ENCODE data around the gene CES2. TPM values are rescaled to one million over a fixed set of nuclear protein-coding genes. Genes with fewer than 3 reads are reported as not detected.

Gene CES2
- total and polyA plus RNA-seq, 9 of the 15 experiments (the other 6 are each of a cell fraction or from before 2014, with no cell fraction given) = 2.2 to 37.9 (median 24.4) TPM

DNA sequence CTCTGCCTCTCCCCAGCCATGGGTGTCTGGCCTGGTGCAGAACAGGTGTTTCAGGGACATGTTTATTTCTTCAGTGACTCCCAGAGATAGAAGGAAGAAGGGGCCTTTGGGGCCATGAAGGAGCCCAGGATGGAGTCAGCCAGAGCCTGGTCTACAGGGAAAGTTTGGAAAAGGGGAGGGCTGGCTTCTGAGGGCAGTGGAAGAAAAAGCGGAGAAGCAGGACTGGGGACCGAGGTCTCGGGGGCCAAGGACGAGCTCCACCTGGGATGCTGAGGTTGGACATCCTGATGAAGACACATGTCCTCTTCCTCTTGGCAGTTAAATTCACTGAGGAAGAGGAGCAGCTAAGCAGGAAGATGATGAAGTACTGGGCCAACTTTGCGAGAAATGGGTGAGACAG, 7.7 kb downstream of the CES2 start:
- ChIA-PET POLR2A (interaction anchor here (0.6 to 1.1 kb wide), 6 partner anchors 10 to 260 kb away, joined by 3 read pairs; no protein-coding TSS in a partner anchor), CTCF (ENCODE audit: low intra/inter-chr PET ratio) (interaction anchor here (0.7 to 1.0 kb wide), 2 partner anchors 11 to 167 kb away, joined by 3 read pairs; partner anchors contain the start of gene PHAF1)
- TF ChIP-seq NBN (IDR thresholded peaks at IDR 0.05; ENCODE audit: low read depth) = no peak
- TF ChIP-seq POLR2H (tag; IDR thresholded peaks at IDR 0.05; ENCODE audit: low read depth) = no peak
- TF ChIP-seq, protein P1, sequence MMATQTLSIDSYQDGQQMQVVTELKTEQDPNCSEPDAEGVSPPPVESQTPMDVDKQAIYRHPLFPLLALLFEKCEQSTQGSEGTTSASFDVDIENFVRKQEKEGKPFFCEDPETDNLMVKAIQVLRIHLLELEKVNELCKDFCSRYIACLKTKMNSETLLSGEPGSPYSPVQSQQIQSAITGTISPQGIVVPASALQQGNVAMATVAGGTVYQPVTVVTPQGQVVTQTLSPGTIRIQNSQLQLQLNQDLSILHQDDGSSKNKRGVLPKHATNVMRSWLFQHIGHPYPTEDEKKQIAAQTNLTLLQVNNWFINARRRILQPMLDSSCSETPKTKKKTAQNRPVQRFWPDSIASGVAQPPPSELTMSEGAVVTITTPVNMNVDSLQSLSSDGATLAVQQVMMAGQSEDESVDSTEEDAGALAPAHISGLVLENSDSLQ (IDR thresholded peaks at IDR 0.05) = no peak
- no TSS peak for BruUV-seq (replicated peaks)
- no peaks in the 10 kb centered on the region for H4K20me1 ChIP-seq (replicated peaks; ENCODE audit: control insufficient read depth, insufficient read depth, low read length)
- no peaks in the 10 kb centered on the region for H3K79me2 ChIP-seq (ENCODE audit: control insufficient read depth, insufficient read depth, low read length)
- WGBS (ENCODE audit: insufficient coverage, low coverage, missing lambda C conversion rate) = 92% methylated on average over 5 of the region's 5 CpGs
- no peak overlapping the region for H3K4me3 ChIP-seq
- H3K9ac ChIP-seq (ENCODE audit: insufficient read depth in 1 of 2, low read depth in 2 of 2, low read length in 2 of 2) = no peak overlapping the region
- DNase-seq (ENCODE audit: extremely low read depth in 1 of 4, low spot score in 3 of 4) (no peak), FAIRE-seq (no peak), ATAC-seq (no peak)
- H3K36me3 ChIP-seq (ENCODE audit: control insufficient read depth, insufficient read depth, low read length) = peaks cover 58% of the 10 kb centered on the region; the same call in 2 of the 3 replicates
- no peak overlapping the region for H3K4me2 ChIP-seq (ENCODE audit: insufficient read depth, low read length)
- H3K9me1 ChIP-seq (ENCODE audit: control insufficient read depth, insufficient read depth, low read length) = no peaks in the 10 kb centered on the region
- intact Hi-C loops (cut with micrococcal nuclease) = no loop called here
- peaks cover 0 to 9% of the 10 kb centered on the region in 2 experiments; a peak in 1 of 5 replicates for H3K4me1 ChIP-seq (replicated peaks in 1 of 2; ENCODE audit: control insufficient read depth in 2 of 2, insufficient read depth in 2 of 2, low read length in 2 of 2)
- no peaks in the 10 kb centered on the region for H3K27me3 ChIP-seq (ENCODE audit: control insufficient read depth in 2 of 2, insufficient read depth in 2 of 2, low read length in 2 of 2)
- no peak overlapping the region for H2AFZ ChIP-seq (ENCODE audit: low read depth, low read length)
- in situ Hi-C loops (cut with MboI) = no loop called here
- H3K27ac ChIP-seq (ENCODE audit: extremely low read depth, low read depth, low read length) = no peak overlapping the region
- H3K9me3 ChIP-seq (replicated peaks; ENCODE audit: control insufficient read depth, insufficient read depth, low read depth, low read length) = no peaks in the 10 kb centered on the region
